Measurements from ENCODE around the gene PSMA2.

Gene PSMA2

GRCh38 chr7:42960762-42961161 is 28.8 kb upstream of the PSMA2 start:
- TF ChIP-seq CTCF (IDR thresholded peaks at IDR 0.05), result no peak
- H3K36me3 Mint-ChIP-seq (ENCODE audit: low read depth), result no peaks in the 10 kb centered on the region
- peaks cover 6% of the 10 kb centered on the region for H3K27me3 Mint-ChIP-seq (ENCODE audit: low read depth, poor library complexity)
- no peaks in the 10 kb centered on the region for H3K4me1 Mint-ChIP-seq
- H3K4me3 Mint-ChIP-seq, result no peak overlapping the region
- H3K9me3 Mint-ChIP-seq, result peaks cover 37% of the 10 kb centered on the region
- no peak overlapping the region for H3K27ac Mint-ChIP-seq
- DNase-seq, result no peak

- no peak for TF ChIP-seq CTCF (IDR thresholded peaks at IDR 0.05)
- H3K9me3 Mint-ChIP-seq, result peaks cover 45% of the 10 kb centered on the region
- H3K27me3 Mint-ChIP-seq (ENCODE audit: low read depth, poor library complexity), result peaks cover 3% of the 10 kb centered on the region
- H3K27ac Mint-ChIP-seq, result no peak overlapping the region
- no peaks in the 10 kb centered on the region for H3K36me3 Mint-ChIP-seq (ENCODE audit: low read depth)
- no peaks in the 10 kb centered on the region for H3K4me1 Mint-ChIP-seq
- no peak overlapping the region for H3K4me3 Mint-ChIP-seq
- no peak for DNase-seq
Measured at GRCh38 chr7:42959549-42959948, 27.6 kb upstream of the PSMA2 start.

GRCh38 chr7:42956062-42956461 is 24.1 kb upstream of the PSMA2 start:
- Mint-ChIP-seq H3K4me3 (no peak overlapping the region), H3K27me3 (ENCODE audit: low read depth, poor library complexity) (no peaks in the 10 kb centered on the region), H3K36me3 (ENCODE audit: low read depth) (no peaks in the 10 kb centered on the region), H3K4me1 (no peaks in the 10 kb centered on the region), H3K27ac (no peak overlapping the region), H3K9me3 (peaks cover 42% of the 10 kb centered on the region)
- no peak for DNase-seq
- no peak for TF ChIP-seq CTCF (IDR thresholded peaks at IDR 0.05)

- no peaks in the 10 kb centered on the region for H3K27me3 Mint-ChIP-seq (ENCODE audit: low read depth, poor library complexity)
- H3K9me3 Mint-ChIP-seq, result peaks cover 29% of the 10 kb centered on the region
- no peak for DNase-seq
- no peaks in the 10 kb centered on the region for H3K36me3 Mint-ChIP-seq (ENCODE audit: low read depth)
- H3K4me3 Mint-ChIP-seq, result no peak overlapping the region
- no peak overlapping the region for H3K27ac Mint-ChIP-seq
- TF ChIP-seq CTCF (IDR thresholded peaks at IDR 0.05), result no peak
- no peaks in the 10 kb centered on the region for H3K4me1 Mint-ChIP-seq
Measured at GRCh38 chr7:42953994-42954393, 22.0 kb upstream of the PSMA2 start.

- no peak for DNase-seq
- no peaks in the 10 kb centered on the region for H3K27me3 Mint-ChIP-seq (ENCODE audit: low read depth, poor library complexity)
- TF ChIP-seq CTCF (IDR thresholded peaks at IDR 0.05), result no peak
- no peaks in the 10 kb centered on the region for H3K4me1 Mint-ChIP-seq
- peaks cover 28% of the 10 kb centered on the region for H3K9me3 Mint-ChIP-seq
- no peak overlapping the region for H3K27ac Mint-ChIP-seq
- H3K4me3 Mint-ChIP-seq, result no peak overlapping the region
- H3K36me3 Mint-ChIP-seq (ENCODE audit: low read depth), result no peaks in the 10 kb centered on the region
Measured at GRCh38 chr7:42952328-42952727, 20.4 kb upstream of the PSMA2 start.

GRCh38 chr7:42950417-42950816 is 18.4 kb upstream of the PSMA2 start:
- Mint-ChIP-seq H3K4me1 (no peaks in the 10 kb centered on the region), H3K27ac (no peak overlapping the region), H3K4me3 (no peak overlapping the region), H3K9me3 (peaks cover 11% of the 10 kb centered on the region), H3K27me3 (ENCODE audit: low read depth, poor library complexity) (no peaks in the 10 kb centered on the region), H3K36me3 (ENCODE audit: low read depth) (no peaks in the 10 kb centered on the region)
- no peak for TF ChIP-seq CTCF (IDR thresholded peaks at IDR 0.05)
- DNase-seq, result no peak

All from nephron progenitor cell (in vitro differentiated cells).